NCI-H2107 (cell line): Measurements from ENCODE around the gene LPCAT4.
"Not testable (repeated sequence)": the region's sequence is repeated elsewhere in the genome, so short reads cannot be mapped to it uniquely, and the experiment has no call there.

Experiments used
- DNase-seq: peaks from one replicate; lab custom pipeline; 2025; lab: John Stamatoyannopoulos, UW

Gene LPCAT4, protein sequence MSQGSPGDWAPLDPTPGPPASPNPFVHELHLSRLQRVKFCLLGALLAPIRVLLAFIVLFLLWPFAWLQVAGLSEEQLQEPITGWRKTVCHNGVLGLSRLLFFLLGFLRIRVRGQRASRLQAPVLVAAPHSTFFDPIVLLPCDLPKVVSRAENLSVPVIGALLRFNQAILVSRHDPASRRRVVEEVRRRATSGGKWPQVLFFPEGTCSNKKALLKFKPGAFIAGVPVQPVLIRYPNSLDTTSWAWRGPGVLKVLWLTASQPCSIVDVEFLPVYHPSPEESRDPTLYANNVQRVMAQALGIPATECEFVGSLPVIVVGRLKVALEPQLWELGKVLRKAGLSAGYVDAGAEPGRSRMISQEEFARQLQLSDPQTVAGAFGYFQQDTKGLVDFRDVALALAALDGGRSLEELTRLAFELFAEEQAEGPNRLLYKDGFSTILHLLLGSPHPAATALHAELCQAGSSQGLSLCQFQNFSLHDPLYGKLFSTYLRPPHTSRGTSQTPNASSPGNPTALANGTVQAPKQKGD

GRCh38 chr15:34367101-34368081 is at the start of gene LPCAT4:
Gene LPCAT4, minus strand, starts transcription at chr15:34367196. Its CDS starts 96 bp downstream, at chr15:34367100.
- DNase-seq = peak; percentile 44

DNA sequence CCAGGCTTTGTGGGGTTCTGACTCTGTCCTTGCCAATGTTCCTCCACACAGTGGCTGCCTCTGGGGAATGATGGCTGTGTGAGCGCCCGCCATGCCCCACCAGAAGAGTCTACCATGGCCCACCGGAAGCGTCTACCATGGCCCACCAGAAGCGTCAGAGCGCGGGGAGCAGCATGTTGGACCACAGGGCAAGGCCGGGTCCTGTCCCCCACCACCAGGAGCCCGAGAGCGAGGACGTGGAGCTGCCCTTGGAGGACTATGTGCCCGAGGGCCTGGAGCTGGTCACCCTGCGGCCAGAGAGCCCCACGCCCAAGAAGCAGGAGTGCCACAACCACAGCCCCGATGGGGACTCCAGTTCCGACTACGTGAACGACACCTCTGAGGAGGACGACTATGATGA is 42.5 kb upstream of the LPCAT4 start:
- not testable (repeated sequence) for DNase-seq

DNA sequence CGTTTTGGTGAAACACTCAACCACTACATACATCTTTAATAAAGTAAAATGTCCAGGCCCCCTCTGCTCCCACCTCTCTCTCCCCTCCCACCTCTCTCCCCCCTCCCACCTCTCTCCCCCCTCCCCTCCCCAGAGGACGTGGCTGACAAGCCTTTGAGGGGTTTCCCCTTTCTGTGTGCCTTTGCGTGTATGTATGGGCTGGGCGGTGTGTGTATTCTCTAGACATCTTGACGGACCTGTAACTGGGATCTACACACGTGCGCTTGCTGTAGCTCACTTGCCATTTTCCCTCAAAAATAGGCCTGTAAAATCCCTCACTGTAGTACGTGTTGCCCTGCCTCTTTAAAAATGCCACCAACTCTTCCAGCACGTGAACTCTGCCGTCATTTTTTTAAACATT is 42.0 kb upstream of the LPCAT4 start:
- not testable (repeated sequence) for DNase-seq

DNA sequence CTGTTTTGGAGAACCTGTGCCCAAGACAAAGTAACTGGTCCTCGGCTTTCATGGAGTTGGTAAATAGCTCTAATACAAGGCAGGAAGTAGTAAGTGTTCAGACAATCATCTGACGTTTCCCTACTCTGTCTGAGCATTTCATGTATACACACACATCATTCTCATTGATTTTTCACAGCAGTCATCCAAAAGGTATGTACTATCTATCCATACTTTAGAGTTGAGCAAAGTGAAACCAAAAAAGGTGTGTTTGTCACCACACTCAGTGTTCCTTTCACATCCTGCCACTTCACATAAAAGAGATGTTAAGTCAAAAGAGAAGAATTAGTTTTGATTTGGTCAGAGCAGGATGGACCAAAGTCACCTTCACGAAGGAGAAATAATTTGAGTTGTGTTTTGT is 36.9 kb upstream of the LPCAT4 start:
- DNase-seq = not testable (repeated sequence)

DNA sequence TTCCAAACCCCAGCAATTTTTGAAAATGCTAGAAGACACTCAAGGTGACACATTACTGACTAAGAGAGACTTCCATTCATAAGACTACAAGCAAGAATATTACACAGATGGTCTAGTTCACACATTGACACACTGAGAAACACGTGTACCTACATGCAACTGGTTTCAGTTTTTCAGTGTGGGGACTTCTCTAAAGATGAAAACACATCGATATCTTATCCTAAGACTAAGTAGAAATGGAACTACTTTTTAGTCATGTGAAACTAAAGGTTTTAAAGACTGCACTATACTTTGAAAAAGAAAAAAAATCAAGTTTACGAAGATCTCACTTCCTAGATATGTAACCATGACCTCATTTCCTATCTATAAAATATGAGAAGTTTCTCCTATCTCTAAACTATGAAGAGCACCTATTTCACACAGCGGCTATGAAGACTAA is 36.2 kb upstream of the LPCAT4 start:
- DNase-seq = not testable (repeated sequence)

- not testable (repeated sequence) for DNase-seq
Measured at GRCh38 chr15:34397637-34398259, 30.8 kb upstream of the LPCAT4 start.

GRCh38 chr15:34392981-34393380 is 26.0 kb upstream of the LPCAT4 start:
- not testable (repeated sequence) for DNase-seq

- not testable (repeated sequence) for DNase-seq
Measured at GRCh38 chr15:34389594-34390086, 22.6 kb upstream of the LPCAT4 start.

GRCh38 chr15:34381829-34382521 is 15.0 kb upstream of the LPCAT4 start:
- not testable (repeated sequence) for DNase-seq

GRCh38 chr15:34380491-34380890 is 13.5 kb upstream of the LPCAT4 start:
- not testable (repeated sequence) for DNase-seq

DNA sequence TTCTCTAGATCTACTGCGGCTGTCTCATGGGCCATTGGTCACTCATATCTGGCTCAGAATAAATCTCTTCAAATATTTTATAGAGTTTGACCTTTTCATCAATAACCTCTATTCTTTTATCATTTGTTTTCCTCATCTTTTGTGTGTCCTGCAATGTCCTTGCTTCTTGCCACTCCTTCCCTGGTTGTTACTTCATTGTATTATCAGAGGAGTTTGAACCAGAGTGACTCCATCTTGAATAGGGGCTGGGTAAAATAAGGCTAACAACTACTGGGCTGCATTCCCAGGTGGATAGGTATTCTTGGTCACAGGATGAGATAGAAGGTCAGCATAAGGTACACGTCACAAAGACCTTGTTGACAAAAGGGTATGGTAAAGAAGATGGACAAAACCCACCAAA is 9.9 kb upstream of the LPCAT4 start:
- no peak for DNase-seq

- not testable (repeated sequence) for DNase-seq
Measured at GRCh38 chr15:34375541-34375940, 8.5 kb upstream of the LPCAT4 start.

- DNase-seq = no peak
Measured at GRCh38 chr15:34374816-34375215, 7.8 kb upstream of the LPCAT4 start.

- no peak for DNase-seq
Measured at GRCh38 chr15:34373951-34374350, 7.0 kb upstream of the LPCAT4 start.

DNA sequence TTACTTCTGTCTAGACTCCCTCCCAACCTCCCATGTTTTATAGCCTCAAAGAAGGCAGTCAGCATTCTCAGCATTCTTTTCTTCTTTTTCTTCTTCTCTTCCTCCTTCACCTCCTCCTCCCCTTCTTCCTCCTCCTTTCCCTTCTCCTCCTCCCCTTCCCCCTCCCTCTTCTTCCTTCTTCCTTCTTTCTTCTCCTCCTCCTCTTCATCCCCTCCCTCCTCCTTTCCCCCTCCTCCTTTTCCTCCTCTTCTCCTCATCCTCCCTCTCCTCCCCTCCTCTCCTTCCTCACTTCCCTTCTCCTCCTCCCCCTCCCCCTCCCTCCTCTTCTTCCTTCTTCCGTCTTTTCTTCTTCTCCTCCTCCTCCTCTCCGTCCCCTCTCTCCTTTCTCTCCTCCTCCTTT is 3.6 kb upstream of the LPCAT4 start:
- no peak for DNase-seq

GRCh38 chr15:34370129-34370528 is 3.1 kb upstream of the LPCAT4 start:
- DNase-seq = no peak

DNA sequence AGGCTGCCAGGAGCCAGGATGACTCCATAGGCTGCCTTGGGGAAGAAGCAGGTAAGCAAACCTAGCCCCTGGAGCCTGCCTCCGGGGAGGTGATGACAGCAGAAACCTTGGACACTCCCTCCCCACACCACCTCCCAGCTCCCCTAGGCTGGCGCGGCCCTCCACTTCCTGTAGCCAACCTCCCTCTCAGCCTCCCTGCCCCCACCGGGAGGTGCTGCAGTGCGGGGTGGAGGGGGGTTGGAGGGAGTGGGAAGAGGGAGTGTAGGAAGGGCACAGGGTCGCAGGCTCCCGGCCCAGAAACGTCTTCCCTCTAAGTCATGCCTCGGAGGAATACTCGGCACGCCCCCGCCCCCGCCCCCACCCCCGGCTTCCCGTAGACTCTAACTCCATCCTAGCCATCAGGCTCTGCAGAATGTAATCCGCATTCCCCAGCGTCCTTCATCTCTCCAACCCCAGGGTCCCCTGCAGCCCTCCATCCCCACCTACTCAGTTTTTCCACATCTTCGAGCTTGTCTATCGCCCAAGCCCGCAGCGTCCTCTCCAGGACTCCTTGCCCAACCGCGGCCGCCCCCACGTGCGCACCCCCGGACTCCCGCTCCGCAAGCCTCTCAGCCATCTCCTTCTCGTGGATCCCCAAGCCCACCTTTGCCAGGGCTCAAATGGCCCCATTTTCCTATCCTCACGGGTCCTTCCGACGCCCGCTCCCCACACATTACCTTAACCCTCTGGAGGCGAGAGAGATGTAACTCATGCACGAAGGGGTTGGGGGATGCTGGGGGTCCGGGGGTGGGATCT is 528 bp downstream of the LPCAT4 start:
- no peak for DNase-seq

DNA sequence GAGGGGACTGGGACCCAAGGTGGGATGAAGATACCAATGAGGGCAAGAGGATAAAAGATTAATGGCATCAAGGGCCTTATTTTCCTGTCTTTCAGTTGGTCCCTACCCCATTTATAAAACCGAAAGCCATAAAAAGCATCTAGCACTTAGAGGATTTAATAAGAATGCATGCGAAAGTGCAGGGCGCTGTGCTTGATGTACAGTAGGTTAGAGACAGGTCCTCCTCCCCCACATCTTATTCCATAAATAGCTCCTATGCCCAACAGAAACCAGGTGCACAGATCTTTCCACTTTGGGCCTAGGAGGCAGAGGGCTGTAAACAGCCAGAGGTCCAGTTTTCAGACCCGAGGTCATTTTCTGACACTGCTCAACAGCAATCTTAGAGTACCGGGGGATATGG is 1.2 kb downstream of the LPCAT4 start:
- DNase-seq = no peak

DNA sequence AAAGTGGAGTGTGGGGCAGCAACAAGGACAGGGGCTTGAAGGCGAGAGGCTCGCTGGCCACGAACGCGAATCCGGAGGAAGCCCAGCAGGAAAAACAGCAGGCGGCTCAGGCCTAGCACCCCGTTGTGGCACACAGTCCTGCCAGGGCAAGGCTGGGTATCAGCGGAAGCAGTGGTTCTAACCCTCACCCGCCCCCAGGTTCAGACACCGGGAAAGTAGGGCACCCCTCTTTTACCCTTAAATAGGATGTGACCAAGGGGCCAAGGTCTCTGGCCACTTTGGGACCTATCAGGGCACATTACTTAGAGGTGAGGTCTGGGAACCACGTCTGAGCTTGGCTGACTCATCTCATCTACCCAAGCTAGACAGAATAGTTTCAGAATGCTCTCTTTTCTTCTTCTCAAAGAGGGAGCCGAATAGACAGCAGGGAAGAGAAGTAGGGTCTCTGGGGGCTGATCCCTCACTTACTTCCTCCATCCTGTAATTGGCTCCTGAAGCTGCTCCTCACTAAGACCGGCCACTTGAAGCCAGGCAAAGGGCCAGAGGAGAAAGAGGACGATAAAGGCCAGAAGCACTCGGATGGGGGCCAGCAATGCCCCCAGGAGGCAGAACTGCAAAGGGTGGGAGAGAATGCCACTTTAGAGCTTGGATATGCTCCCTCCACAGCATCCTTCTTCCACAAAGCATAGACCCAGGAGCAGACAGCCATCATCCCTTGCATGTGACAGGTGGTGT is 1.7 kb downstream of the LPCAT4 start:
- no peak for DNase-seq

DNA sequence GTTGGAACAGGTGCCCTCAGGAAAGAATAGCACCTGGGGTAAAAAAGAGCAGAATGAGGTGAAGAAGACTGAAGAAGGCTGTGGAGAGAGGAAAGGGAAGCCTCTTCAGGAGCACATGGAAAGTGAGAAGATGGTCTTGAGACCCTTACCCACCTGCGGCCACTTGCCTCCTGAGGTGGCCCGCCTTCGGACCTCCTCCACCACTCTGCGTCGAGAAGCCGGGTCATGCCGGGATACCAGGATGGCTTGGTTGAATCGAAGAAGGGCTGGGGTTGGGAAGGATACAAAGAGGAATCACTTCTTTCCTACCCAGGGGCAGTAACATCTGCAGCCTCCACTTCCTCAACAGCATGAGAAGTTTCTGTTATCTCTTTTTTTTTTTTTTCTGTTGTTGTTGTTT is 3.0 kb downstream of the LPCAT4 start:
- DNase-seq = no peak
